ENCODE results near the gene DESI1. TPM values are rescaled to one million over a fixed set of nuclear protein-coding genes. Genes with fewer than 3 reads are reported as not detected.
"Not testable (repeated sequence)": the region's sequence is repeated elsewhere in the genome, so short reads cannot be mapped to it uniquely, and the experiment has no call there.

DESI1 gene
- total RNA-seq, 1 donor from 2014 or later = 26.2 TPM

GRCh38 chr22:41574847-41575381 lies 45.9 kb downstream of the DESI1 start:
- Mint-ChIP-seq H3K27ac (ENCODE audit: unreplicated experiment) (no peak overlapping the region), H3K9me3 (ENCODE audit: unreplicated experiment) (no peaks in the 10 kb centered on the region), H3K4me3 (ENCODE audit: unreplicated experiment) (no peak overlapping the region), H3K36me3 (ENCODE audit: unreplicated experiment) (peaks cover 13% of the 10 kb centered on the region), H3K27me3 (ENCODE audit: unreplicated experiment) (no peaks in the 10 kb centered on the region), H3K4me1 (ENCODE audit: unreplicated experiment) (no peaks in the 10 kb centered on the region)
- DNase-seq (ENCODE audit: extremely low spot score, unreplicated experiment) = no peak
- TF ChIP-seq CTCF (IDR thresholded peaks at IDR 0.05) = no peak

- H3K4me1 Mint-ChIP-seq (ENCODE audit: unreplicated experiment) = peaks cover 7% of the 10 kb centered on the region
- no peak overlapping the region for H3K4me3 Mint-ChIP-seq (ENCODE audit: unreplicated experiment)
- no peaks in the 10 kb centered on the region for H3K27me3 Mint-ChIP-seq (ENCODE audit: unreplicated experiment)
- H3K36me3 Mint-ChIP-seq (ENCODE audit: unreplicated experiment) = peaks cover 13% of the 10 kb centered on the region
- H3K27ac Mint-ChIP-seq (ENCODE audit: unreplicated experiment) = no peak overlapping the region
- no peak for DNase-seq (ENCODE audit: extremely low spot score, unreplicated experiment)
- H3K9me3 Mint-ChIP-seq (ENCODE audit: unreplicated experiment) = no peaks in the 10 kb centered on the region
- TF ChIP-seq CTCF (IDR thresholded peaks at IDR 0.05) = no peak
Measured at GRCh38 chr22:41573677-41574076, 47.2 kb downstream of the DESI1 start.

- DNase-seq (ENCODE audit: extremely low spot score, unreplicated experiment); H3K27me3 Mint-ChIP-seq (ENCODE audit: unreplicated experiment); H3K36me3 Mint-ChIP-seq (ENCODE audit: unreplicated experiment); H3K4me3 Mint-ChIP-seq (ENCODE audit: unreplicated experiment); H3K9me3 Mint-ChIP-seq (ENCODE audit: unreplicated experiment); H3K27ac Mint-ChIP-seq (ENCODE audit: unreplicated experiment): not testable (repeated sequence)
- H3K4me1 Mint-ChIP-seq (ENCODE audit: unreplicated experiment) = peaks cover 12% of the 10 kb centered on the region
Measured at GRCh38 chr22:41572305-41572704, 48.5 kb downstream of the DESI1 start.

GRCh38 chr22:41571786-41572185 lies 49.1 kb downstream of the DESI1 start:
- no peak overlapping the region for H3K27ac Mint-ChIP-seq (ENCODE audit: unreplicated experiment)
- peaks cover 2% of the 10 kb centered on the region for H3K36me3 Mint-ChIP-seq (ENCODE audit: unreplicated experiment)
- DNase-seq (ENCODE audit: extremely low spot score, unreplicated experiment) = no peak
- no peaks in the 10 kb centered on the region for H3K9me3 Mint-ChIP-seq (ENCODE audit: unreplicated experiment)
- peaks cover 18% of the 10 kb centered on the region for H3K4me1 Mint-ChIP-seq (ENCODE audit: unreplicated experiment)
- H3K4me3 Mint-ChIP-seq (ENCODE audit: unreplicated experiment) = no peak overlapping the region
- TF ChIP-seq CTCF (IDR thresholded peaks at IDR 0.05) = no peak
- H3K27me3 Mint-ChIP-seq (ENCODE audit: unreplicated experiment) = no peaks in the 10 kb centered on the region

- Mint-ChIP-seq H3K36me3 (ENCODE audit: unreplicated experiment) (no peaks in the 10 kb centered on the region), H3K4me3 (ENCODE audit: unreplicated experiment) (no peak overlapping the region), H3K9me3 (ENCODE audit: unreplicated experiment) (no peaks in the 10 kb centered on the region), H3K27ac (ENCODE audit: unreplicated experiment) (no peak overlapping the region), H3K4me1 (ENCODE audit: unreplicated experiment) (peaks cover 29% of the 10 kb centered on the region), H3K27me3 (ENCODE audit: unreplicated experiment) (no peaks in the 10 kb centered on the region)
- no peak for TF ChIP-seq CTCF (IDR thresholded peaks at IDR 0.05)
- DNase-seq (ENCODE audit: extremely low spot score, unreplicated experiment) = no peak
Measured at GRCh38 chr22:41570221-41570620, 50.6 kb downstream of the DESI1 start.

GRCh38 chr22:41568811-41569210 lies 52.0 kb downstream of the DESI1 start:
- TF ChIP-seq CTCF (IDR thresholded peaks at IDR 0.05) = no peak
- Mint-ChIP-seq H3K27ac (ENCODE audit: unreplicated experiment) (no peak overlapping the region), H3K9me3 (ENCODE audit: unreplicated experiment) (no peaks in the 10 kb centered on the region), H3K36me3 (ENCODE audit: unreplicated experiment) (no peaks in the 10 kb centered on the region), H3K27me3 (ENCODE audit: unreplicated experiment) (no peaks in the 10 kb centered on the region), H3K4me3 (ENCODE audit: unreplicated experiment) (no peak overlapping the region), H3K4me1 (ENCODE audit: unreplicated experiment) (peaks cover 39% of the 10 kb centered on the region)
- no peak for DNase-seq (ENCODE audit: extremely low spot score, unreplicated experiment)

Data from osteocyte (in vitro differentiated cells).